Esophagus (tissue), 2 donors: ENCODE results near the gene GPR137. TPM values are rescaled to one million over a fixed set of nuclear protein-coding genes. Genes with fewer than 3 reads are reported as not detected.

Experiments
- H3K27ac ChIP-seq, 2 donors: one replicate each; pipeline ENCODE4 v1.5.1; 2013; ENCODE audit warnings: low read depth in 2 of 2, mild to moderate bottlenecking in 2 of 2, inconsistent platforms in 1 of 2, low read length in 1 of 2, moderate library complexity in 1 of 2
- H3K27me3 ChIP-seq, 2 donors: one replicate each; pipeline ENCODE4 v1.6.1; 2013; ENCODE audit warnings: low read length in 2 of 2, control low read depth in 1 of 2, mild to moderate bottlenecking in 1 of 2; ENCODE audit not compliant: insufficient read depth in 2 of 2, control insufficient read depth in 1 of 2
- H3K36me3 ChIP-seq, 2 donors: one replicate each; pipeline ENCODE4 v1.6.1; 2013; ENCODE audit warnings: low read length in 1 of 2; ENCODE audit not compliant: control insufficient read depth in 2 of 2, insufficient read depth in 2 of 2
- H3K4me1 ChIP-seq, 2 donors: one replicate each; pipeline ENCODE4 v1.6.1; 2013; ENCODE audit warnings: low read length in 1 of 2; ENCODE audit not compliant: control insufficient read depth in 2 of 2, insufficient read depth in 2 of 2
- H3K4me3 ChIP-seq, 2 donors: one replicate each; pipeline ENCODE4 v1.5.1; 2013; ENCODE audit warnings: low read length in 2 of 2, mild to moderate bottlenecking in 2 of 2, low read depth in 1 of 2, moderate library complexity in 1 of 2
- H3K9me3 ChIP-seq, 2 donors: one replicate each; pipeline ENCODE4 v1.6.1; 2013; ENCODE audit warnings: mild to moderate bottlenecking in 2 of 2, low read depth in 1 of 2, low read length in 1 of 2, moderate library complexity in 1 of 2; ENCODE audit not compliant: control insufficient read depth in 2 of 2, insufficient read depth in 1 of 2
- WGBS, 2 donors: extraction: QIAGEN DNeasy Blood & Tissue Kit; methylation state at CpG; one replicate each; pipeline ENCODE4 v1.1.7; 2013; 5-methylcytosine and 5-hydroxymethylcytosine counted together
- polyA plus RNA-seq, 2 donors: library from polyadenylated mRNA; stranded (reverse); fragments of 200-250 nt; gene quantifications; one replicate each; pipeline ENCODE4 v1.2.3, GENCODE V29; 2013
- donor health status: healthy with polysubstance abuse.
- donor health status: Bipolar disorder and iron deficiency.

Gene GPR137
- polyA plus RNA-seq, 2 donors, result 18.6 to 22.7 TPM

DNA sequence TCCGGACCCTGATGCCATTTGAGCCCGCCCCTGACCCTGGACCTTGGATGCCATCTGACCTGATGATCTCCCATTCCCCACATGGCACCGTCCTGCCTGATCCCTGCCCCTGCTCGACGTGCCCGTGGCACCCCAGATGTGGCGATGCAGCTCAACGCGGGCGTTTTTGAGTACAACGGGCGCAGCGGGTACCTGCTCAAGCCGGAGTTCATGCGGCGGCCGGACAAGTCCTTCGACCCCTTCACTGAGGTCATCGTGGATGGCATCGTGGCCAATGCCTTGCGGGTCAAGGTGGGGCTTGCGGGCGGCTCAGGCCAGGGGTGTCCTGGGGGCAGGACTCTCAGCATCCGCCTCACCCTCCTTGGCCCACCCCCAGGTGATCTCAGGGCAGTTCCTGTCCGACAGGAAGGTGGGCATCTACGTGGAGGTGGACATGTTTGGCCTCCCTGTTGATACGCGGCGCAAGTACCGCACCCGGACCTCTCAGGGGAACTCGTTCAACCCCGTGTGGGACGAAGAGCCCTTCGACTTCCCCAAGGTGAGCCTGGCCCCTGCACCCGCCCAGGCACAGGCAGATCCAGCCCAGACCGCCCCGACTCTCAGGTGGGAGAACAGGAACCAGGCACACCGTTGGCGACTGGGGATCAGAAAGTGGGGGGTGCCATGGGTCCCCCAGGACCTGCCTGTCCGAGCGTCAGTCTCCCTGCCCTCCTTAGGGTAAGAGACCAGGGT is 23.2 kb upstream of the GPR137 start:
- Histone ChIP-seq H3K27me3 (no peaks in the 10 kb centered on the region), H3K4me1 (peaks cover 0 to 5% of the 10 kb centered on the region in 2 donors), H3K9me3 (no peaks in the 10 kb centered on the region), H3K27ac (no peak overlapping the region), H3K36me3 (peaks cover 15 to 75% of the 10 kb centered on the region in 2 donors), H3K4me3 (no peak overlapping the region)
- 92% methylated on average over 42 of the region's 42 CpGs for WGBS, 2 donors

DNA sequence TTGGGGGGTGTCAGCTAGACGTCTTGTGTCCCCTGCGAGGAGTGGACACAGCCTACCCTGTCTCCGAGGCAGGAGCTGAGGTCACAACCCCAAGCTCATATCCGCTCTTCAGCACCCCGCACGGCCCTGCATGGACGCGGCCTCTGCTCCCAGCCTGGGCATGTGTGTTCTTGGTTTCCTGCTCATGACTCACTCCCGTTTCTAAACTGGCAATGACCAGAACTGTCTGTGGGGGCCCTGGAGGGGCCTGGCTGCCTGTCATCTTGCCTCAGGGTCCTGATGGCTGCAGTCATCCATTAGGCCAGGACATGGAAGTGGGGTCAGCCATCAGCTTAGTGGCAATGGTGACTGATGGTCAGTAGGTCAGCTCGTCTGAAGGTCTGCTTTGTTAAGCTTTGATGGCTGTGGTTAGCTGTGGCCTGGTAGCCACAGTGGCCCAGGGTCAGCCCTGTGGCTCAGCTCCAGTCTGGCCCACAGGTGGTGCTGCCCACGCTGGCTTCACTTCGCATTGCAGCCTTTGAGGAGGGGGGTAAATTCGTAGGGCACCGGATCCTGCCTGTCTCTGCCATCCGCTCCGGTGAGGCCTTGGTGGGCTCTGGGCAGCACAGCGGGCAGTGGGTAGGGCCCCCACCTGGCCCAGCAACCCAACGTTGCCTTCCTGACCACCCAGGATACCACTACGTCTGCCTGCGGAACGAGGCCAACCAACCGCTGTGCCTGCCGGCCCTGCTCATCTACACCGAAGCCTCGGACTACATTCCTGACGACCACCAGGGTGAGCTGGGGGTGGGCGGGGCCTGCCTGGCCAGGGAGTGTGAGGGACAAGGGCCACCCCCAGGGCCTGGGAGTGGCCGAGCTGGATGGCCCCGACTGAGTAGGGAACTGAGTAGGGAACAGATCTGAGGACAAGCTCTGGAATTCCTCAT is 22.4 kb upstream of the GPR137 start:
- Histone ChIP-seq H3K27ac (no peak overlapping the region), H3K36me3 (peaks cover 15 to 72% of the 10 kb centered on the region in 2 donors)

DNA sequence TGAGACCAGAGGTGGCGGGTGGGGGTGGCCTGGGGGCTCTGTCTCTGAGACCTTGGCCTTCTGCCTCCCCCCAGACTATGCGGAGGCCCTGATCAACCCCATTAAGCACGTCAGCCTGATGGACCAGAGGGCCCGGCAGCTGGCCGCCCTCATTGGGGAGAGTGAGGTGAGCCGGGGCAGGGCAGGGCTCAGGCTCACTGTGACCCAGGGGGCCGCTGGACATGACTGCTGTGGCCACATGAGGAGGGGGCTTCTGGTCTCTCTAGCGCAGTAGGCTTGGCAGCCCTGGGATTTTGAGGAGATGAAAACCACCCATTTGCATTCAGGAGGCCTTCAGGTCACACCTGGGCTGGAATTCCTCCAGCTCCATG is 21.7 kb upstream of the GPR137 start:
- H3K27ac ChIP-seq, result no peak overlapping the region
- H3K27me3 ChIP-seq, result no peaks in the 10 kb centered on the region
- no peak overlapping the region for H3K4me3 ChIP-seq
- H3K9me3 ChIP-seq, result no peaks in the 10 kb centered on the region
- WGBS, 2 donors, result 93 to 95% methylated on average over 8 of the region's 8 CpGs
- peaks cover 13 to 66% of the 10 kb centered on the region in 2 donors for H3K36me3 ChIP-seq
- peaks cover 4 to 16% of the 10 kb centered on the region in 2 donors for H3K4me1 ChIP-seq

More for the DNA sequence above, 22.4 kb upstream of the GPR137 start:
- Histone ChIP-seq H3K27me3 (no peaks in the 10 kb centered on the region), H3K4me1 (peaks cover 0 to 10% of the 10 kb centered on the region in 2 donors), H3K9me3 (no peaks in the 10 kb centered on the region), H3K4me3 (no peak overlapping the region)
- WGBS, 2 donors, result 78 to 82% methylated on average over 29 of the region's 29 CpGs

DNA sequence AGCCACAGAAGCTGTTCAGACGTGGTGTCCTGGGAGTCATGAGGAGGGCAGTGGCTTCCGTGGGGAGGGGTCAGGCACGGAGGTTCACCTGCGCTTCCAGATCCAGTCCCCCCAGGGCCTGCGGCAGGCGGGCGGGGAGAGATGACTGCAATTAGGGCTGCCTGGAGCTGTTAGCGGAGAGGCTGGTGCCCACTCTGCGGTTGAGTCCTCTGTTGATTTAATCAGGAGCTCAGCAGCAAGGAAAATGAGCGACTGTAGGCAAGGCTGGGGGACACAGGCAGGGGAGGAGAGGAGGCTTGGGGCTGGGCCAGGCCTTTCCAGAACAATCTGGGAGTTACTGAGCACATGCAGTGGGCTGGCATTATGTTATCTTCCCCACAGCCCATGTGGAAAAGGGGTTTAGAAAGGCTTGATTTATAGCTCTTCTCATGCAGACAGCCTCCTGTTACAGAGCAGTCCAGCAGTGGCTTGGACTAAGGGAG is 21.2 kb upstream of the GPR137 start:
- Histone ChIP-seq H3K4me1 (peaks cover 4 to 20% of the 10 kb centered on the region in 2 donors), H3K9me3 (no peaks in the 10 kb centered on the region), H3K27me3 (no peaks in the 10 kb centered on the region), H3K27ac (no peak overlapping the region), H3K36me3 (peaks cover 11 to 62% of the 10 kb centered on the region in 2 donors), H3K4me3 (no peak overlapping the region)
- WGBS, 2 donors, result 82 to 92% methylated on average over 10 of the region's 10 CpGs

DNA sequence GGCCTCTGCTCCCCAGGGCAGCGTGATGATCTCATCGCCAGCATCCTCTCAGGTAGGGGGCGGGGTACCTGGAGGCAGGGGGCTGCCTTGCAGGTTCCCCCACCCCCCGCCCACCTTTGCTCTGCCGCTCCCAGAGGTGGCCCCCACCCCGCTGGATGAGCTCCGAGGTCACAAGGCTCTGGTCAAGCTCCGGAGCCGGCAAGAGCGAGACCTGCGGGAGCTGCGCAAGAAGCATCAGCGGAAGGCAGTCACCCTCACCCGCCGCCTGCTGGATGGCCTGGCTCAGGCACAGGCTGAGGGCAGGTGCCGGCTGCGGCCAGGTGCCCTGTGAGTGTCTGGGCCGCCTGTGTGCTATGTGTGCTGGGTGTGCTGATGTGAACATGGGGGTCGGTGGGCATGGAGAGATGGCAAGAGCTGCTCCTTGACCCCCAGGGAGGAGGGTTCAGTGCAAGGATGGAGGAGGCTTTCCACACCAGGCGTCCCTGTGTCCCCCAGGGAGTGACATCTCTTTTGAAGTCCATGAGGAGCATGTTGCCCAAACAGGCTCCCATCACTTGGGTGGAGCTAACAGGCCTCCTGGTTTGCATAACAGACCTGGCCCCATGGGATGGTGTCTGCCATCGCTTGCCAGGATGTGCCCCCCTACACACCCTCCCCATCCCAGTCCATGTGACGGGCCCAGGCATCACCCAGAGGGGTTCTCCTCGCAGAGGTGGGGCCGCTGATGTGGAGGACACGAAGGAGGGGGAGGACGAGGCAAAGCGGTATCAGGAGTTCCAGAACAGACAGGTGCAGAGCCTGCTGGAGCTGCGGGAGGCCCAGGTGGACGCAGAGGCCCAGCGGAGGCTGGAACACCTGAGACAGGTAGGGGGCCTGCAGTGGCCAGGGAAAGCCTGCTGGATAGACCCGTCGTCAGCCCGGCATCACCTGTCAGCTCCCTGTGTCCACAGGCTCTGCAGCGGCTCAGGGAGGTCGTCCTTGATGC is 20.2 kb upstream of the GPR137 start:
- no peaks in the 10 kb centered on the region for H3K27me3 ChIP-seq
- WGBS, 2 donors, result 90 to 91% methylated on average over 35 of the region's 35 CpGs
- H3K4me3 ChIP-seq, result no peak overlapping the region
- H3K27ac ChIP-seq, result no peak overlapping the region
- H3K4me1 ChIP-seq, result peaks cover 4 to 20% of the 10 kb centered on the region in 2 donors
- no peaks in the 10 kb centered on the region for H3K9me3 ChIP-seq
- H3K36me3 ChIP-seq, result peaks cover 7 to 52% of the 10 kb centered on the region in 2 donors

DNA sequence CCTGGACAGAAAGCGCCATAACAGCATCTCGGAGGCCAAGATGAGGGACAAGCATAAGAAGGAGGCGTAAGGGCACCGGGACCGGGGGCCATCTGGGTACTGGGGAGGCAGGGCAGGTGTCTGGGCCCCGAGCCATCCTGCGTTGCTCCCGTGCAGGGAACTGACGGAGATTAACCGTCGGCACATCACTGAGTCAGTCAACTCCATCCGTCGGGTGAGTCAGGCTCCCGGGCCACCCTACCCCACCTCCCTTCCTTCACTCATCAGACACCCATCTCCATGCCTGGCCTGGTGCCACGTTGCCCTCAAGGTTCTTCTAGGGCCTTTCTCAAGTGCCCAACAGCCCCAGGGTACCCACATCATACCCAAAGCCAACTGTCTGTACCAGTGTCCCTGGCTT is 19.3 kb upstream of the GPR137 start:
- 81% methylated on average over 15 of the region's 15 CpGs for WGBS, 2 donors
- H3K4me3 ChIP-seq, result no peak overlapping the region
- H3K4me1 ChIP-seq, result peaks cover 4 to 20% of the 10 kb centered on the region in 2 donors
- peaks cover 5 to 49% of the 10 kb centered on the region in 2 donors for H3K36me3 ChIP-seq
- H3K27ac ChIP-seq, result peak overlapping the region in 1 of 2 donors; percentile 48
- H3K27me3 ChIP-seq, result no peaks in the 10 kb centered on the region
- no peaks in the 10 kb centered on the region for H3K9me3 ChIP-seq

DNA sequence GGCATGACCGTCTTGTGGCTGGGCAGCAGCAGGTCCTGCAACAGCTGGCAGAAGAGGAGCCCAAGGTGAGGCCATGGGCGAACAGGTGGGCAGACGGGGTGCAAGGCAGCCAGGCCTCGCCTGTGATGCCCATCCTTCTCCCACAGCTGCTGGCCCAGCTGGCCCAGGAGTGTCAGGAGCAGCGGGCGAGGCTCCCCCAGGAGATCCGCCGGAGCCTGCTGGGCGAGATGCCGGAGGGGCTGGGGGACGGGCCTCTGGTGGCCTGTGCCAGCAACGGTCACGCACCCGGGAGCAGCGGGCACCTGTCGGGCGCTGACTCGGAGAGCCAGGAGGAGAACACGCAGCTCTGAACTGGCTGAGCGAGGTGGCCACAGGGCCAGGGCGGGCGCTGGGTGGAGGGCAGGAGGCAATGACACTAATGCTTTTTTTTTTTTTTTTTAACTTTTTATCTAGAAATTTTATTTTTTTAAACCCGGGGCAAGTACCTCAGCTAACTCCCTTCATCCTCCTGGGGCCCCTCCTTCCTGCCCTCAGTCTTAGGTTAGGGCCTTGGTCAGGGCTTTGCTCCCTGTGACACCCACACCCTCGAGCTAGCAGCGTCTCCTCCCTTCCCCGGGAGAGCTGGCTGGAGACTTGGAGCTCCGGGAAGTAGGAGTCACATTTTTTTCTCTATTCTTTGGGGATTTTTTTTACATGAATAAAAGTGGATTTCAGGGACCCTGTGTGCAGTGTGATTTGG is 18.3 kb upstream of the GPR137 start:
- peaks cover 5 to 39% of the 10 kb centered on the region in 2 donors for H3K36me3 ChIP-seq
- H3K4me1 ChIP-seq, result peaks cover 4 to 20% of the 10 kb centered on the region in 2 donors
- H3K27ac ChIP-seq, result peak overlapping the region; percentile 96
- no peaks in the 10 kb centered on the region for H3K27me3 ChIP-seq
- WGBS, 2 donors, result 45 to 61% methylated on average over 27 of the region's 27 CpGs
- H3K9me3 ChIP-seq, result no peaks in the 10 kb centered on the region
- no peak overlapping the region for H3K4me3 ChIP-seq

DNA sequence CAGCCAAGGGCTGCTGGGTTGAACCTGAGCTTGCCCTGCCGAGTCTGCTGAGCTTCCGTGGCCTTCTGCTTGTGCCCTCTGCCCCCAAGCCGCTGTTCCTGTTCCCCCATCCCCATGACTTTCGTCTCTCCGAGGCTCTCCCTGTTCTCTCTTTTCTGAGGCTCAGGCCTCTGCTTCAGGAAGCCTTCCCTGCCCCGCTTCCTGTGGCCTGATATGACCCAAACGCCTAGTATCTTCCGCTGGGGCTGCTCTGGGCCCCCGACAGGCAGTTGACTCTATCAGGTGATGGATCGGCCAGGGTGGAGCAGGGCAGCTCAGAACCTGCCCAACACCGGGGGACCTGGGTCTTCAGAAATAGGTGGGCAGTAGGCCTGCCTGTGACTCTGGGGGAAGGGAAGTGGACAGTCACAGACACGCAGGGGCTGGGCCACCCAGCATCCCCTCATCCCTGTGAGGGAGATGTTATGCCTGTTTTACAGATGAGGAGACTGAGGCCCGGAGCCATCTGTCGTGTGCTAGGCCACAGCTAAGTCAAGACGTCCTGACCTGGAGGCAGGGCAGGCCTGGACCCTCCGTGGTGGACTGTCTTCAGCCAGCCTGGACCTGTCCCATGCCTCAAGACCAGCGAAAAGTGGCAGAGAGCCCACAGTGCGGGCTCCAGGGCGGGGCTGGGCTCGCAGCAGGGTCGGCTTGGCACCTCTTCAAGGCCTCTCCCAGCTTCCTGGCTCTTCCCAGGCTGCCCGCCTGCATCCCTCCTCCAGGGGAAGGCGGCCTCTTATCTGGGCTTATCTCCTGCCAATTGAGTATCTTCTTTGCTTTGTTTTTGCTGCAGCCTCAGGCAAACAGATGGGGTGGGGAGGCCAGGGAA is 17.4 kb upstream of the GPR137 start:
- no peaks in the 10 kb centered on the region for H3K9me3 ChIP-seq
- no peaks in the 10 kb centered on the region for H3K27me3 ChIP-seq
- peaks cover 5 to 30% of the 10 kb centered on the region in 2 donors for H3K36me3 ChIP-seq
- H3K4me1 ChIP-seq, result peaks cover 4 to 20% of the 10 kb centered on the region in 2 donors
- H3K4me3 ChIP-seq, result peak overlapping the region; percentile 57 to 58
- H3K27ac ChIP-seq, result peak overlapping the region; percentile 96
- WGBS, 2 donors, result 34 to 37% methylated on average over 23 of the region's 23 CpGs
